Measurements from ENCODE around the gene CCL4. TPM values are rescaled to one million over a fixed set of nuclear protein-coding genes. Genes with fewer than 3 reads are reported as not detected.
"Not testable (repeated sequence)": the region's sequence is repeated elsewhere in the genome, so short reads cannot be mapped to it uniquely, and the experiment has no call there.

Gene CCL4
- total RNA-seq, 1 donor from 2014 or later: 23.4 TPM

DNA sequence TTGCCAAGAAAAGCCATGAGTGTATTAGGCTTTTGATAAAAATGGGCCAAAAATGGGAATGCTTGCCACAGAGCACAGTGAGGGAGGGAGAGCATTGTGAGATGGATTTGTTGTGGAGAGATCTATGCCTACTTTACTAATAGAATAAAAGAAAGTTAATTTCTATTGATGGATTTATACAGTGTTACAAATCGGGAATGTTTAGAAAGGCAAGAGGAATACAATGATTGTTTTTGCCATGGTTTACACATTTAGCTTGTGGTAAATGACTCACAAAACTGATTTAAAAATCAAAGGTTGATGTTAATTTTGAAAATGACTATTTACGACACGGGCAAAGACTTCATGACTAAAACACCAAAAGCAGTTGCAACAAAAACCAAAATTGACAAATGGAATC, 16.6 kb downstream of the CCL4 start:
- Histone ChIP-seq H3K27ac (ENCODE audit: low read depth, low read length) (no peak overlapping the region), H3K4me3 (ENCODE audit: insufficient read depth, low read depth, low read length) (no peak overlapping the region), H3K4me2 (ENCODE audit: low read length) (no peak overlapping the region), H2AFZ (ENCODE audit: low read depth, low read length) (no peak overlapping the region), H3K4me1 (ENCODE audit: insufficient read depth, low read length) (peaks cover 4% of the 10 kb centered on the region), H3K9me3 (ENCODE audit: insufficient read depth, low read depth, low read length) (no peaks in the 10 kb centered on the region), H3K27me3 (ENCODE audit: insufficient read depth, low read length) (no peaks in the 10 kb centered on the region), H3K79me2 (ENCODE audit: insufficient read depth, low read length) (no peaks in the 10 kb centered on the region), H4K20me1 (ENCODE audit: insufficient read depth, low read length) (no peaks in the 10 kb centered on the region), H3K36me3 (ENCODE audit: insufficient read depth, low read length) (no peaks in the 10 kb centered on the region), H3K9ac (ENCODE audit: low read length) (no peak overlapping the region)
- peaks cover 2% of the 10 kb centered on the region for H3K27me3 Mint-ChIP-seq (ENCODE audit: low read depth, unreplicated experiment)
- FAIRE-seq: no peak
- TF ChIP-seq EZH2 (IDR thresholded peaks at IDR 0.05; ENCODE audit: insufficient read depth, low read length) (no peak), CTCF (IDR thresholded peaks at IDR 0.05; ENCODE audit: insufficient read depth, low read depth, low read length) (no peak)
- peaks cover 5% of the 10 kb centered on the region for H3K9me3 Mint-ChIP-seq (ENCODE audit: unreplicated experiment)
- no peak overlapping the region for H3K4me3 Mint-ChIP-seq (ENCODE audit: unreplicated experiment)
- DNase-seq (ENCODE audit: low read depth): no peak
- H3K4me1 Mint-ChIP-seq (ENCODE audit: low read depth, unreplicated experiment): peaks cover 2% of the 10 kb centered on the region
- H3K36me3 Mint-ChIP-seq (ENCODE audit: low read depth, unreplicated experiment): no peaks in the 10 kb centered on the region
- no peak overlapping the region for H3K27ac Mint-ChIP-seq (ENCODE audit: unreplicated experiment)

GRCh38 chr17:36121099-36121498, 17.5 kb downstream of the CCL4 start:
- H3K9me3 Mint-ChIP-seq (ENCODE audit: unreplicated experiment); H3K9ac ChIP-seq (ENCODE audit: low read length); H3K27me3 ChIP-seq (ENCODE audit: insufficient read depth, low read length); H3K4me1 Mint-ChIP-seq (ENCODE audit: low read depth, unreplicated experiment); DNase-seq (ENCODE audit: low read depth); H3K4me1 ChIP-seq (ENCODE audit: insufficient read depth, low read length); H3K9me3 ChIP-seq (ENCODE audit: insufficient read depth, low read depth, low read length); H3K4me3 Mint-ChIP-seq (ENCODE audit: unreplicated experiment); H3K36me3 Mint-ChIP-seq (ENCODE audit: low read depth, unreplicated experiment); H3K27ac Mint-ChIP-seq (ENCODE audit: unreplicated experiment); H2AFZ ChIP-seq (ENCODE audit: low read depth, low read length); H3K36me3 ChIP-seq (ENCODE audit: insufficient read depth, low read length); FAIRE-seq; H3K4me2 ChIP-seq (ENCODE audit: low read length); H3K27ac ChIP-seq (ENCODE audit: low read depth, low read length); H3K27me3 Mint-ChIP-seq (ENCODE audit: low read depth, unreplicated experiment); H3K4me3 ChIP-seq (ENCODE audit: insufficient read depth, low read depth, low read length); H4K20me1 ChIP-seq (ENCODE audit: insufficient read depth, low read length); H3K79me2 ChIP-seq (ENCODE audit: insufficient read depth, low read length): not testable (repeated sequence)

DNA sequence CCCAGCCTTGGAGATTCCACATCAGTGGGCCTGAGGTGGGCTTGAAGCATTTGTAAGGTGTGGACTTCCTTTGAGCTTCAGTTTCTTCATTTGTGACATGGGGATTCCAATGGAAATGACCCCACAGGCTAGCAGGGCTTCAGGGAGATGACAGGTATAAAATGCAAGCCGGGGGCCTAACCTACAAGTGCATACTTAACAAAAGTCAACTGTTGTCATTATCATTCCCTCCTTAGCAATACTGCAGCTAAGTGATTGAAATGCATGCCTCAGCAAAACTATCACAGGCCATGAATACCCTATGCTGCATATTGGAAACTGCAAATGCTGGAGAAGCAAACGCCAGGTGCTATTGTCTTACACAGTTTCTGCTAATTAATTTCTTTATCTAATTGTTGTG, 19.8 kb downstream of the CCL4 start:
- Histone ChIP-seq H3K79me2 (ENCODE audit: insufficient read depth, low read length) (no peaks in the 10 kb centered on the region), H3K4me2 (ENCODE audit: low read length) (no peak overlapping the region), H3K4me1 (ENCODE audit: insufficient read depth, low read length) (no peaks in the 10 kb centered on the region), H3K27me3 (ENCODE audit: insufficient read depth, low read length) (no peaks in the 10 kb centered on the region), H3K27ac (ENCODE audit: low read depth, low read length) (no peak overlapping the region), H2AFZ (ENCODE audit: low read depth, low read length) (no peak overlapping the region), H3K4me3 (ENCODE audit: insufficient read depth, low read depth, low read length) (no peak overlapping the region), H3K9ac (ENCODE audit: low read length) (no peak overlapping the region), H4K20me1 (ENCODE audit: insufficient read depth, low read length) (no peaks in the 10 kb centered on the region), H3K36me3 (ENCODE audit: insufficient read depth, low read length) (no peaks in the 10 kb centered on the region), H3K9me3 (ENCODE audit: insufficient read depth, low read depth, low read length) (peaks cover 7% of the 10 kb centered on the region)
- Mint-ChIP-seq H3K27me3 (ENCODE audit: low read depth, unreplicated experiment) (peaks cover 2% of the 10 kb centered on the region), H3K4me1 (ENCODE audit: low read depth, unreplicated experiment) (no peaks in the 10 kb centered on the region), H3K9me3 (ENCODE audit: unreplicated experiment) (peaks cover 14% of the 10 kb centered on the region), H3K27ac (ENCODE audit: unreplicated experiment) (no peak overlapping the region), H3K36me3 (ENCODE audit: low read depth, unreplicated experiment) (no peaks in the 10 kb centered on the region), H3K4me3 (ENCODE audit: unreplicated experiment) (no peak overlapping the region)
- TF ChIP-seq EZH2 (IDR thresholded peaks at IDR 0.05; ENCODE audit: insufficient read depth, low read length): no peak
- TF ChIP-seq CTCF (IDR thresholded peaks at IDR 0.05; ENCODE audit: insufficient read depth, low read depth, low read length): no peak
- FAIRE-seq: no peak
- no peak for DNase-seq (ENCODE audit: low read depth)

Data from astrocyte (in vitro differentiated cells and primary cell).